ENCODE data around the gene THAP3.

GRCh38 chr1:6581561-6582305 is 42.9 kb upstream of the THAP3 start:
- TF ChIP-seq CTCF (IDR thresholded peaks at IDR 0.05 in 4 of 5, conservative IDR thresholded peaks at IDR 0.05 in 1 of 5) (no peak), POLR2A (IDR thresholded peaks at IDR 0.05) (no peak)

Measured in gastrocnemius medialis (tissue), 4 donors.